Body of pancreas (tissue), 4 donors: ENCODE results near the gene MNS1. TPM values are rescaled to one million over a fixed set of nuclear protein-coding genes. Genes with fewer than 3 reads are reported as not detected.
A peak's percentile ranks its signal among the peaks of the same experiment; 100 is the strongest.

Source experiments
- ATAC-seq: fragments of 150-250 bp; one replicate; pipeline ENCODE4 v1.9.1; 2016
- DNase-seq, 4 donors: peaks; one replicate each; pipeline ENCODE4 v3.0.0-alpha.2; 2019
- H3K27ac ChIP-seq, 4 donors: fragments of 200-600 bp; sonication (generic); 1 replicate in 3 of 4; 2 replicates in 1 of 4; pipeline versions ENCODE4 v1.5.1 to v1.6.1; 2016 to 2019; ENCODE audit warnings: mild to moderate bottlenecking in 1 of 4, mixed read lengths in 1 of 4, moderate library complexity in 1 of 4
- H3K27me3 ChIP-seq, 2 donors: fragments of 200-600 bp; sonication (generic); one replicate each; pipeline ENCODE4 v1.6.0; 2016; ENCODE audit warnings: mild to moderate bottlenecking in 1 of 2
- H3K36me3 ChIP-seq, 2 donors: fragments of 200-600 bp; sonication (generic); replicated peaks in 1 of 2; 2 replicates each; pipeline ENCODE4 v1.5.1; 2016; ENCODE audit warnings: low read depth in 2 of 2; ENCODE audit not compliant: insufficient read depth in 1 of 2
- H3K4me1 ChIP-seq: fragments of 200-600 bp; sonication (generic); one replicate; pipeline ENCODE4 v1.6.0; 2016
- H3K4me3 ChIP-seq, 2 donors: fragments of 200-600 bp; sonication (generic); 1 replicate in 1 of 2; 2 replicates in 1 of 2; pipeline ENCODE4 v1.5.1; 2016 to 2019
- H3K9me3 ChIP-seq, 3 donors: fragments of 200-600 bp; sonication (generic); 1 replicate in 2 of 3; 2 replicates in 1 of 3; pipeline ENCODE4 v1.5.1; 2016
- POLR2A ChIP-seq, 3 donors: fragments of 450-650 bp; IDR thresholded peaks; one replicate each; pipeline ENCODE4 v1.6.1; 2016; ENCODE audit warnings: antibody characterized with exemption in 3 of 3, mild to moderate bottlenecking in 2 of 3
- WGBS, 2 donors: methylation state at CpG; one replicate each; pipeline ENCODE4 v1.1.5; 2017; 5-methylcytosine and 5-hydroxymethylcytosine counted together
- intact Hi-C: fragments of 100-400 bp; cut with DNase I; formaldehyde crosslinking; loops from one replicate; pipeline ENCODE4 v1.15.1; 2023
- total RNA-seq, 2 donors: library from RNA; depleted of rRNA; stranded (reverse); fragments of >200 nt; gene quantifications; one replicate each; pipeline ENCODE4 v1.1.0, GENCODE V29; 2016
- TF ChIP-seq, protein P1 (sequence below), 7 experiments: fragments of 450-650 bp in 4 of 7; fragments of 200-600 bp in 3 of 7; sonication (generic) in 3 of 7; IDR thresholded peaks; one replicate each; pipeline ENCODE4 v1.5.1; 2016 to 2019; ENCODE audit warnings: antibody characterized with exemption in 7 of 7

Gene MNS1
- total RNA-seq, result 1 to 10 TPM; 1.6 to 4.0 TPM

DNA sequence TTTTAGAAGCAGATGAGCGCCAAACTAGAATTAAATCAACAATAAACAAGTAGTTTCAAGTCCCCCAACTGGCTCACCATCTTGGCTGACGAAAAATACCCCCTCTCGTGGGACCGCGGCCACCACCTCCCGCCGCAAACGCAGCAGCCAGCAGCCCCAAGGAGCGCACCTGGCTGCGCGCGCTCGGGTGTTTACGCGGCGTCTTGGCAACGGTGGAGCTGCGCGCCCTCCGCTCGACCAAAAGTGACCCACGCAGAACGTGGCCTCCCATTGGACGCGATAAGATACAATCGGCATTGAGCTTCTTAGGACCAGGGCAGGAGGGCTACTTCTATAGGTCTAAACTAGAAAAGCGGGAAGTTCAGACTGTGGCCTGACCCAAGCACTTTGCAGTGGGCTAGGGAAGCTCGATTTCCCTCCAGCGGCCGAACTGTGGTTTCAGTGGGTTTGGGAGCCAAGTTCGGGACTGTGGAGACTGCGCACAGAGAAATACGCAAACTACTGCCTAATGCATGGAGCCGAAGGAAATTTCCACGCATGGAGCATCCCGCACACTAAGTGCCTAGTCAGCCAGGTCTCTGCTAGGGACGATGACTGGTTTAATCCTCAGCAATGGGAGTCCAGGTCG is at the start of gene MNS1:
TSS of gene MNS1 (minus strand) at position 245 of the 628 bp plus-strand sequence. CDS start at position 80, 165 bp downstream.
- H3K27me3 ChIP-seq, result no peaks in the 10 kb centered on the region
- H3K4me3 ChIP-seq, result peak within 1 kb of the TSS in 1 of 2 donors; percentile 17
- H3K27ac ChIP-seq, result peak within 1 kb of the TSS in 3 of 4 donors; percentile 20 to 38 (median 25)
- no peaks in the 10 kb centered on the region for H3K4me1 ChIP-seq
- no peaks in the 10 kb centered on the region for H3K36me3 ChIP-seq
- TF ChIP-seq POLR2A (IDR thresholded peaks at IDR 0.05), result peak in 2 of 3 donors; percentile 32 to 51
- TF ChIP-seq, protein P1, sequence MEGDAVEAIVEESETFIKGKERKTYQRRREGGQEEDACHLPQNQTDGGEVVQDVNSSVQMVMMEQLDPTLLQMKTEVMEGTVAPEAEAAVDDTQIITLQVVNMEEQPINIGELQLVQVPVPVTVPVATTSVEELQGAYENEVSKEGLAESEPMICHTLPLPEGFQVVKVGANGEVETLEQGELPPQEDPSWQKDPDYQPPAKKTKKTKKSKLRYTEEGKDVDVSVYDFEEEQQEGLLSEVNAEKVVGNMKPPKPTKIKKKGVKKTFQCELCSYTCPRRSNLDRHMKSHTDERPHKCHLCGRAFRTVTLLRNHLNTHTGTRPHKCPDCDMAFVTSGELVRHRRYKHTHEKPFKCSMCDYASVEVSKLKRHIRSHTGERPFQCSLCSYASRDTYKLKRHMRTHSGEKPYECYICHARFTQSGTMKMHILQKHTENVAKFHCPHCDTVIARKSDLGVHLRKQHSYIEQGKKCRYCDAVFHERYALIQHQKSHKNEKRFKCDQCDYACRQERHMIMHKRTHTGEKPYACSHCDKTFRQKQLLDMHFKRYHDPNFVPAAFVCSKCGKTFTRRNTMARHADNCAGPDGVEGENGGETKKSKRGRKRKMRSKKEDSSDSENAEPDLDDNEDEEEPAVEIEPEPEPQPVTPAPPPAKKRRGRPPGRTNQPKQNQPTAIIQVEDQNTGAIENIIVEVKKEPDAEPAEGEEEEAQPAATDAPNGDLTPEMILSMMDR (IDR thresholded peaks at IDR 0.05), result peak in 1 of 7 experiments; percentile 18
- peak; percentile 100 for ATAC-seq
- intact Hi-C loops, result no loop called here
- WGBS, 2 donors, result 1% methylated on average over 18 to 38 of the region's 38 CpGs
- peak; percentile 90 to 96 (median 94) for DNase-seq
- no peaks in the 10 kb centered on the region for H3K9me3 ChIP-seq

GRCh38 chr15:56496635-56497034 is 31.7 kb upstream of the MNS1 start:
- DNase-seq (peak in 3 of 4 donors; percentile 11 to 57 (median 31)), ATAC-seq (peak; percentile 90)
- Histone ChIP-seq H3K4me3 (no peak overlapping the region), H3K4me1 (peaks cover 6% of the 10 kb centered on the region), H3K9me3 (no peaks in the 10 kb centered on the region), H3K36me3 (no peaks in the 10 kb centered on the region), H3K27me3 (no peaks in the 10 kb centered on the region), H3K27ac (no peak overlapping the region)
- 16 to 25% methylated on average over 7 of the region's 7 CpGs for WGBS, 2 donors
- no peak for TF ChIP-seq POLR2A (IDR thresholded peaks at IDR 0.05)
- TF ChIP-seq, protein P1 (IDR thresholded peaks at IDR 0.05), result peak; percentile 26 to 77 (median 73)
- intact Hi-C loops, result no loop called here

DNA sequence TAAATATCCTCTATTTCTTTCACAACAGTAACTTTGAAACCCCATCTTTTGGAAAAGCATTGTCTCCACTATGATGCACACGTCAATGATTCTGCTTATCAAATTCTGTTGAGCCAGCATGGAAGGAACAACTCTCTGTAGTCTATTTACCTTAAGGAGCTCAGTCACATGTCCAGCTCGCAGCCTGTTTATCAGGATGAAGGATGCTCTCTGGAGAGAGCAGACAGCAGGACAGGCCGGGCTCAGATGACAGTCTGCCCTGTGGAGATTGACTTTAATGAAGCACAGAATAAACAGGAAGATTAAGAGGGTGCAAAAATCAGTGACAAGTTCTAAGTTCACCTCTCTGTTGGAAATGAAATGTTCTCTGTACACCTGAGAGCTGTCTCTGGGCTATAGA is 30.6 kb upstream of the MNS1 start:
- Histone ChIP-seq H3K9me3 (no peaks in the 10 kb centered on the region), H3K4me1 (peaks cover 6% of the 10 kb centered on the region), H3K36me3 (no peaks in the 10 kb centered on the region), H3K27ac (no peak overlapping the region), H3K4me3 (no peak overlapping the region), H3K27me3 (no peaks in the 10 kb centered on the region)
- no peak for DNase-seq
- TF ChIP-seq POLR2A (IDR thresholded peaks at IDR 0.05), result no peak
- TF ChIP-seq, protein P1 (IDR thresholded peaks at IDR 0.05), result no peak
- WGBS, 2 donors, result 29 to 43% methylated on average over 3 of the region's 3 CpGs
- ATAC-seq, result no peak
- intact Hi-C loops, result no loop called here

DNA sequence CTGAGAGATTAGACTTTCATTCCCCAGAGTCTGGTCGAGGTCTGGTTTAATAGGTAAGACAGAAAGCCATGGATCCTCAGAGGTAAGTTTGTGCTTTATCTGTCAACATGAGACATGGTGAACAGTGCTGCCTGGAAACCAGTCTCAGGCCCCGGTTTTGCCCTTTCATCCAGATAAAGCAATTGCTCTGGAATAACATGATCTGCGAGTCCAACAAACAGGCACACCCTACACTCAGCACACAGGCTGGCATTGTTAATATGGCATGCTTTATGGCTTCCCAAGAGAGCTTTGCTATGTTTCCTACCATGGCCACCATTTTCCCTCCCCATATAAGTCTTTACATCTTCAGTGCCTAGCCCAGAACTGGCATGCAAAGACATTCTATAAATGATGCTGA is 30.1 kb upstream of the MNS1 start:
- no peak for TF ChIP-seq POLR2A (IDR thresholded peaks at IDR 0.05)
- TF ChIP-seq, protein P1 (IDR thresholded peaks at IDR 0.05), result no peak
- intact Hi-C loops, result no loop called here
- no peaks in the 10 kb centered on the region for H3K27me3 ChIP-seq
- DNase-seq, result no peak
- ATAC-seq, result no peak
- H3K4me1 ChIP-seq, result peaks cover 6% of the 10 kb centered on the region
- H3K36me3 ChIP-seq, result no peaks in the 10 kb centered on the region
- 11 to 31% methylated on average over 3 of the region's 3 CpGs for WGBS, 2 donors
- no peak overlapping the region for H3K27ac ChIP-seq
- no peaks in the 10 kb centered on the region for H3K9me3 ChIP-seq
- H3K4me3 ChIP-seq, result no peak overlapping the region
